Measurements from ENCODE around the gene GALNS. TPM values are rescaled to one million over a fixed set of nuclear protein-coding genes. Genes with fewer than 3 reads are reported as not detected.
"Not testable (repeated sequence)": the region's sequence is repeated elsewhere in the genome, so short reads cannot be mapped to it uniquely, and the experiment has no call there.

Gene GALNS
- polyA plus RNA-seq, 1 donor = 32.2 TPM

GRCh38 chr16:88790312-88791211, 66.2 kb downstream of the GALNS start:
- H3K9me3 ChIP-seq (ENCODE audit: control insufficient read depth, low read depth, low read length) = no peaks in the 10 kb centered on the region
- H3K36me3 ChIP-seq (ENCODE audit: control insufficient read depth, insufficient read depth, low read length) = no peaks in the 10 kb centered on the region
- peaks cover 18% of the 10 kb centered on the region for H3K4me1 ChIP-seq (ENCODE audit: control insufficient read depth, insufficient read depth, low read length)
- no peak overlapping the region for H3K27ac ChIP-seq (ENCODE audit: low read length)
- H3K4me3 ChIP-seq (ENCODE audit: low read length) = no peak overlapping the region
- no peak for DNase-seq
- WGBS (ENCODE audit: insufficient coverage, low lambda C conversion rate) = no CpG with 5 or more reads among the region's 24 CpGs
- no peaks in the 10 kb centered on the region for H3K27me3 ChIP-seq (ENCODE audit: control insufficient read depth, insufficient read depth, low read length)

- Histone ChIP-seq H3K36me3 (ENCODE audit: control insufficient read depth, insufficient read depth, low read length) (no peaks in the 10 kb centered on the region), H3K27me3 (ENCODE audit: control insufficient read depth, insufficient read depth, low read length) (no peaks in the 10 kb centered on the region), H3K9me3 (ENCODE audit: control insufficient read depth, low read depth, low read length) (no peaks in the 10 kb centered on the region), H3K4me3 (ENCODE audit: low read length) (no peak overlapping the region), H3K27ac (ENCODE audit: low read length) (no peak overlapping the region), H3K4me1 (ENCODE audit: control insufficient read depth, insufficient read depth, low read length) (peaks cover 18% of the 10 kb centered on the region)
- 80% methylated on average over 1 of the region's 7 CpGs for WGBS (ENCODE audit: insufficient coverage, low lambda C conversion rate)
- no peak for DNase-seq
Observed at GRCh38 chr16:88789594-88789993, 67.2 kb downstream of the GALNS start.

GRCh38 chr16:88788749-88789148, 68.0 kb downstream of the GALNS start:
- no CpG with 5 or more reads among the region's 8 CpGs for WGBS (ENCODE audit: insufficient coverage, low lambda C conversion rate)
- H3K4me1 ChIP-seq (ENCODE audit: control insufficient read depth, insufficient read depth, low read length) = peaks cover 17% of the 10 kb centered on the region

GRCh38 chr16:88787579-88788314, 69.0 kb downstream of the GALNS start:
- WGBS (ENCODE audit: insufficient coverage, low lambda C conversion rate) = no CpG with 5 or more reads among the region's 11 CpGs
- H3K9me3 ChIP-seq (ENCODE audit: control insufficient read depth, low read depth, low read length) = no peaks in the 10 kb centered on the region
- no peak overlapping the region for H3K4me3 ChIP-seq (ENCODE audit: low read length)
- no peak overlapping the region for H3K27ac ChIP-seq (ENCODE audit: low read length)
- H3K36me3 ChIP-seq (ENCODE audit: control insufficient read depth, insufficient read depth, low read length) = no peaks in the 10 kb centered on the region
- H3K4me1 ChIP-seq (ENCODE audit: control insufficient read depth, insufficient read depth, low read length) = peaks cover 17% of the 10 kb centered on the region
- DNase-seq = peak in 1 of 2 donors; percentile 63
- no peaks in the 10 kb centered on the region for H3K27me3 ChIP-seq (ENCODE audit: control insufficient read depth, insufficient read depth, low read length)

More at GRCh38 chr16:88788749-88789148, 68.0 kb downstream of the GALNS start:
- not testable (repeated sequence) for H3K27ac ChIP-seq (ENCODE audit: low read length); H3K27me3 ChIP-seq (ENCODE audit: control insufficient read depth, insufficient read depth, low read length); H3K9me3 ChIP-seq (ENCODE audit: control insufficient read depth, low read depth, low read length); H3K36me3 ChIP-seq (ENCODE audit: control insufficient read depth, insufficient read depth, low read length); DNase-seq; H3K4me3 ChIP-seq (ENCODE audit: low read length)

- H3K9me3 ChIP-seq (ENCODE audit: control insufficient read depth, low read depth, low read length) = no peaks in the 10 kb centered on the region
- DNase-seq = peak in 1 of 2 donors; percentile 67
- H3K27ac ChIP-seq (ENCODE audit: low read length) = peak within 1 kb of the TSS; percentile 49
- H3K36me3 ChIP-seq (ENCODE audit: control insufficient read depth, insufficient read depth, low read length) = no peaks in the 10 kb centered on the region
- WGBS (ENCODE audit: insufficient coverage, low lambda C conversion rate) = no CpG with 5 or more reads among the region's 110 CpGs
- peaks cover 39% of the 10 kb centered on the region for H3K4me1 ChIP-seq (ENCODE audit: control insufficient read depth, insufficient read depth, low read length)
- no peaks in the 10 kb centered on the region for H3K27me3 ChIP-seq (ENCODE audit: control insufficient read depth, insufficient read depth, low read length)
- H3K4me3 ChIP-seq (ENCODE audit: low read length) = peak within 1 kb of the TSS; percentile 52
Observed at GRCh38 chr16:88785106-88785924, 71.4 kb downstream of the GALNS start, which contains the start of gene PIEZO1. TSS of gene PIEZO1 (minus strand) at chr16:88785220. CDS start at chr16:88784964, 256 bp downstream.

GRCh38 chr16:88784856-88785105, 72.0 kb downstream of the GALNS start:
- no CpG with 5 or more reads among the region's 32 CpGs for WGBS (ENCODE audit: insufficient coverage, low lambda C conversion rate)
- Histone ChIP-seq H3K27me3 (ENCODE audit: control insufficient read depth, insufficient read depth, low read length) (no peaks in the 10 kb centered on the region), H3K4me3 (ENCODE audit: low read length) (no peak overlapping the region), H3K36me3 (ENCODE audit: control insufficient read depth, insufficient read depth, low read length) (no peaks in the 10 kb centered on the region), H3K4me1 (ENCODE audit: control insufficient read depth, insufficient read depth, low read length) (peaks cover 44% of the 10 kb centered on the region), H3K9me3 (ENCODE audit: control insufficient read depth, low read depth, low read length) (no peaks in the 10 kb centered on the region), H3K27ac (ENCODE audit: low read length) (no peak overlapping the region)
- no peak for DNase-seq

- no CpG with 5 or more reads among the region's 74 CpGs for WGBS (ENCODE audit: insufficient coverage, low lambda C conversion rate)
- Histone ChIP-seq H3K27ac (ENCODE audit: low read length) (peak overlapping the region; percentile 49), H3K36me3 (ENCODE audit: control insufficient read depth, insufficient read depth, low read length) (no peaks in the 10 kb centered on the region), H3K4me1 (ENCODE audit: control insufficient read depth, insufficient read depth, low read length) (peaks cover 49% of the 10 kb centered on the region), H3K9me3 (ENCODE audit: control insufficient read depth, low read depth, low read length) (no peaks in the 10 kb centered on the region), H3K4me3 (ENCODE audit: low read length) (peak overlapping the region; percentile 52), H3K27me3 (ENCODE audit: control insufficient read depth, insufficient read depth, low read length) (no peaks in the 10 kb centered on the region)
- peak in 1 of 2 donors; percentile 76 for DNase-seq
Observed at GRCh38 chr16:88784074-88784855, 72.5 kb downstream of the GALNS start.

GRCh38 chr16:88783391-88784073, 73.2 kb downstream of the GALNS start:
- Histone ChIP-seq H3K4me3 (ENCODE audit: low read length) (peak overlapping the region; percentile 52), H3K9me3 (ENCODE audit: control insufficient read depth, low read depth, low read length) (peaks cover 3% of the 10 kb centered on the region), H3K27me3 (ENCODE audit: control insufficient read depth, insufficient read depth, low read length) (no peaks in the 10 kb centered on the region), H3K27ac (ENCODE audit: low read length) (peak overlapping the region; percentile 49), H3K4me1 (ENCODE audit: control insufficient read depth, insufficient read depth, low read length) (peaks cover 50% of the 10 kb centered on the region), H3K36me3 (ENCODE audit: control insufficient read depth, insufficient read depth, low read length) (no peaks in the 10 kb centered on the region)
- no CpG with 5 or more reads among the region's 27 CpGs for WGBS (ENCODE audit: insufficient coverage, low lambda C conversion rate)
- DNase-seq = no peak
